Testis (tissue), 2 donors: ENCODE measurements around the gene CDKAL1.

Experiments used
- POLR2A ChIP-seq: fragments of 450-650 bp; IDR thresholded peaks from one replicate; pipeline ENCODE4 v1.6.1; 2017; ENCODE audit warnings: antibody characterized with exemption, mild to moderate bottlenecking, moderate library complexity
- TF ChIP-seq, protein P1 (sequence below), 3 experiments: fragments of 450-650 bp in 2 of 3; fragments of 200-600 bp in 1 of 3; sonication (generic) in 1 of 3; IDR thresholded peaks; one replicate each; pipeline ENCODE4 v1.5.1; 2016 to 2019; ENCODE audit warnings: antibody characterized with exemption in 3 of 3, mild to moderate bottlenecking in 2 of 3, moderate library complexity in 1 of 3

DNA sequence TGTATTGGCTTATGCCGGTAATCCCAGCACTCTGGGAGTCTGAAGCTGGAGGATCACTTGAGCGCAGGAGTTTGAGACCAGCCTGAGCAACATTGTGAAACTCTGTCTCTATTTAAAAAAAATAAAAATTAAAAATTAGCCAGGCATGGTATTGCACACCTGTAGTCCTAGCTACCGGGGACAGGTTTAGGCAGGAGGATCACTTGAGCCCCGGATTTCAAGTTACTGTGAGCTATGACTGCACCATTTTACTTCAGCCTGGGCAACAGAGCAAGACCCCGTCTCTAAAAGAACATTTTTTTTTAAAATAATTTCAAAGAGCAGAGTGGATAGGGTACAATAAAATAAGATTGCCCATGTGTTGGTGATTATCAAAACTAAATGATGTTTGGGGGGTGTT is 576.4 kb downstream of the CDKAL1 start:
- no peak for TF ChIP-seq POLR2A
- TF ChIP-seq, protein P1, sequence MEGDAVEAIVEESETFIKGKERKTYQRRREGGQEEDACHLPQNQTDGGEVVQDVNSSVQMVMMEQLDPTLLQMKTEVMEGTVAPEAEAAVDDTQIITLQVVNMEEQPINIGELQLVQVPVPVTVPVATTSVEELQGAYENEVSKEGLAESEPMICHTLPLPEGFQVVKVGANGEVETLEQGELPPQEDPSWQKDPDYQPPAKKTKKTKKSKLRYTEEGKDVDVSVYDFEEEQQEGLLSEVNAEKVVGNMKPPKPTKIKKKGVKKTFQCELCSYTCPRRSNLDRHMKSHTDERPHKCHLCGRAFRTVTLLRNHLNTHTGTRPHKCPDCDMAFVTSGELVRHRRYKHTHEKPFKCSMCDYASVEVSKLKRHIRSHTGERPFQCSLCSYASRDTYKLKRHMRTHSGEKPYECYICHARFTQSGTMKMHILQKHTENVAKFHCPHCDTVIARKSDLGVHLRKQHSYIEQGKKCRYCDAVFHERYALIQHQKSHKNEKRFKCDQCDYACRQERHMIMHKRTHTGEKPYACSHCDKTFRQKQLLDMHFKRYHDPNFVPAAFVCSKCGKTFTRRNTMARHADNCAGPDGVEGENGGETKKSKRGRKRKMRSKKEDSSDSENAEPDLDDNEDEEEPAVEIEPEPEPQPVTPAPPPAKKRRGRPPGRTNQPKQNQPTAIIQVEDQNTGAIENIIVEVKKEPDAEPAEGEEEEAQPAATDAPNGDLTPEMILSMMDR (IDR thresholded peaks at IDR 0.05) = no peak
